Heart right ventricle (tissue), 16 donors: ENCODE measurements around the gene STK35. TPM values are rescaled to one million over a fixed set of nuclear protein-coding genes. Genes with fewer than 3 reads are reported as not detected.

Experiments used
- ATAC-seq, 8 donors: fragments of 200-7000 bp; cut with Tn5 transposase; one replicate each; pipeline ENCODE4 v1.9.1; 2020; ENCODE audit warnings: mild to moderate bottlenecking in 8 of 8, moderate library complexity in 8 of 8, moderate number of reproducible peaks in 1 of 8
- DNase-seq, 2 donors: peaks; one replicate each; pipeline ENCODE4 v3.0.0-alpha.2; 2020
- H3K27ac ChIP-seq, 10 donors: fragments of 200-600 bp; sonication (generic) in 2 of 10; one replicate each; pipeline versions ENCODE4 v1.5.0 to v1.8.0; 2020 to 2022; ENCODE audit warnings: mild to moderate bottlenecking in 3 of 10
- H3K27me3 ChIP-seq, 7 donors: fragments of 200-600 bp; one replicate each; pipeline ENCODE4 v1.8.0; 2021 to 2022; ENCODE audit warnings: mild to moderate bottlenecking in 2 of 7
- H3K36me3 ChIP-seq, 9 donors: fragments of 200-600 bp; sonication (generic) in 1 of 9; one replicate each; pipeline versions ENCODE4 v1.5.0 to v1.8.0; 2020 to 2022; ENCODE audit warnings: mild to moderate bottlenecking in 2 of 9
- H3K4me1 ChIP-seq, 9 donors: fragments of 200-600 bp; sonication (generic) in 1 of 9; one replicate each; pipeline versions ENCODE4 v1.5.0 to v1.8.0; 2020 to 2022; ENCODE audit warnings: mild to moderate bottlenecking in 4 of 9
- H3K4me3 ChIP-seq, 10 donors: fragments of 200-600 bp; sonication (generic) in 2 of 10; one replicate each; pipeline versions ENCODE4 v1.5.0 to v1.8.0; 2020 to 2022; ENCODE audit warnings: mild to moderate bottlenecking in 7 of 10, moderate library complexity in 2 of 10
- H3K9me3 ChIP-seq, 11 donors: fragments of 200-600 bp in 10 of 11; sonication (generic) in 2 of 11; one replicate each; pipeline versions ENCODE4 v1.5.0 to v1.8.0; 2013 to 2022; ENCODE audit warnings: mild to moderate bottlenecking in 2 of 11, control low read depth in 1 of 11, moderate library complexity in 1 of 11
- WGBS, 2 donors: extraction: QIAGEN DNeasy Blood & Tissue Kit; methylation state at CpG; one replicate each; pipeline ENCODE4 v1.1.7; 2013; ENCODE audit warnings: inconsistent platforms in 1 of 2; 5-methylcytosine and 5-hydroxymethylcytosine counted together
- intact Hi-C, 10 donors: fragments of 100-400 bp; cut with DNase I; formaldehyde crosslinking; loops; one replicate each; pipeline versions ENCODE4 v1.11.1 to v1.14.2; 2022
- polyA plus RNA-seq, 2 donors: library from polyadenylated mRNA; stranded (reverse); fragments of 200-250 nt; gene quantifications; one replicate each; pipeline ENCODE4 v1.2.3, GENCODE V29; 2013
- total RNA-seq, 10 donors: library from RNA; stranded (reverse); fragmentation: NEBNext Ultra II Directional in 3 of 10; extraction: Animal tissue kit (Norgen Biotek cat#: 25700) in 3 of 10; gene quantifications; one replicate each; pipeline versions ENCODE4 v1.2.1 to v1.2.4, GENCODE V29; 2021 to 2023
- TF ChIP-seq, protein P1 (sequence below), 9 donors: fragments of 200-600 bp; sonication (generic) in 2 of 9; IDR thresholded peaks; one replicate each; pipeline versions ENCODE4 v1.5.0 to v1.8.0; 2021 to 2022; ENCODE audit warnings: antibody characterized with exemption in 9 of 9, mild to moderate bottlenecking in 5 of 9, moderate library complexity in 1 of 9
- donor health status: Arrhythmogenic right ventricular cardiomyopathy.
- donor health status: ischemic (EF 13 %, LVEDD 7.1; RV severe dilation, severe dysfunction).
- donor health status: healthy with polysubstance abuse.
- donor health status: DM: no; HTN: yes; CAD: no.
- donor health status: DM: no; HTN: no; CAD: no.
- donor health status: ischemic (EF 25% LVEDD 6.9; RV normal size, moderate dysfunction).
- donor health status: ischemic (EF 25% LVEDD 5.7; RV mildly dilated, moderate dysfunction).
- donor health status: healthy.
- donor health status: DM: yes; HTN: yes; CAD: no.
- donor health status: Ischemic cardiomyopathy.
- donor health status: ischemic (EF 35%, LVEDD 5.7; RV mildly dilated, moderate dysfunction).
- donor health status: nonischemic (EF 11% LVEDD 7.7; RV severe dilation, severe dysfunction).
- donor health status: DM: yes; HTN: yes; CAD: no.
- donor health status: PGD.
- donor health status: ischemic (EF 29% LVEDD 5.4; RV normal size, mild dysfunction).
- donor health status: nonischemic (EF 23%, LVEDD 6.1; RV moderate dilation, normal function).

The STK35 gene
- total and polyA plus RNA-seq, 12 donors = 5.4 to 17.2 (median 12.6) TPM

DNA sequence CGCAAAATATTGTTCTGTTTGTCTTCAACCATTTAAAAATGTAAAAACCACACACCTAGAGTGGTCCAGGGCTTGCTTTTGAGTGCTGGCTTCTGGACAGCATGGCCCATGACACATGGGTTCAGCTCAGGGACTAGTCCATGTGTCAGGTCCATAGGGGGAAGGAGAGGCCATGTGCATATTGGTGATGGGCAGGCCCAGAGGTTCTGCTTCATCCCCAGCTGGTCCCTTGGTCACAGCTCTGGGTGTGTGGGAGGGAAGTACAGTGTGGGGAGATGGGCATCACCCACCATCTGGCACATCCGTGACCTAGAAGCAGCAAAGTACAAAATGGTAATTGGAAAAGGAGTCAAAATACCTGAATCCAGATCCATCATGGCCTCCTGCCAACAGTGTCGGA, 50.7 kb downstream of the STK35 start:
- no peak overlapping the region for H3K4me3 ChIP-seq
- WGBS, 2 donors = 68 to 71% methylated on average over 3 of the region's 3 CpGs
- intact Hi-C loops = no loop called here
- DNase-seq = no peak
- no peaks in the 10 kb centered on the region for H3K9me3 ChIP-seq
- no peaks in the 10 kb centered on the region for H3K27me3 ChIP-seq
- TF ChIP-seq, protein P1, sequence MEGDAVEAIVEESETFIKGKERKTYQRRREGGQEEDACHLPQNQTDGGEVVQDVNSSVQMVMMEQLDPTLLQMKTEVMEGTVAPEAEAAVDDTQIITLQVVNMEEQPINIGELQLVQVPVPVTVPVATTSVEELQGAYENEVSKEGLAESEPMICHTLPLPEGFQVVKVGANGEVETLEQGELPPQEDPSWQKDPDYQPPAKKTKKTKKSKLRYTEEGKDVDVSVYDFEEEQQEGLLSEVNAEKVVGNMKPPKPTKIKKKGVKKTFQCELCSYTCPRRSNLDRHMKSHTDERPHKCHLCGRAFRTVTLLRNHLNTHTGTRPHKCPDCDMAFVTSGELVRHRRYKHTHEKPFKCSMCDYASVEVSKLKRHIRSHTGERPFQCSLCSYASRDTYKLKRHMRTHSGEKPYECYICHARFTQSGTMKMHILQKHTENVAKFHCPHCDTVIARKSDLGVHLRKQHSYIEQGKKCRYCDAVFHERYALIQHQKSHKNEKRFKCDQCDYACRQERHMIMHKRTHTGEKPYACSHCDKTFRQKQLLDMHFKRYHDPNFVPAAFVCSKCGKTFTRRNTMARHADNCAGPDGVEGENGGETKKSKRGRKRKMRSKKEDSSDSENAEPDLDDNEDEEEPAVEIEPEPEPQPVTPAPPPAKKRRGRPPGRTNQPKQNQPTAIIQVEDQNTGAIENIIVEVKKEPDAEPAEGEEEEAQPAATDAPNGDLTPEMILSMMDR (IDR thresholded peaks at IDR 0.05) = no peak
- peaks cover 0 to 24% (median 0%) of the 10 kb centered on the region in 9 donors for H3K36me3 ChIP-seq
- peak overlapping the region in 8 of 10 donors; percentile 30 to 65 (median 44) for H3K27ac ChIP-seq
- peaks cover 5 to 22% (median 18%) of the 10 kb centered on the region in 9 donors for H3K4me1 ChIP-seq
- ATAC-seq = peak in 7 of 8 donors; percentile 20 to 41 (median 25)

DNA sequence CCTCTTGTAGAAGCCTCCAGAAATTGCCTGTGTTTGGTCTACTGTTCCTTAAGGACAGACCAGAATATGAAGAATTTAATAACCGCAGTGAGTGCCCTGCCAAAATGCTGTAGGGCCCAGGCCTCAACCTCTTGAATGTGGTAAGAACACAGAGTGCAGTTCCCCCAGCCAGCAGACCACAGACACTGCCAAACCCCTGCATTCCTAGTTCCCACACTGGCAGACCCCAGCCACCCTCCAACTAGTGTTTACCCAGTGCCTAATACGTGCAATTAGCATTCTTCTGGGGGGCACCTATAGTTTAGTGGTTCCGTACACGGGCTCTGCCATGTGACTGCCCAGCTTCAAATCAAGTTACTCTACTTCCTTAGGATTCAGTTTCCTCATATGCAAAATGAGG, 51.7 kb downstream of the STK35 start:
- H3K36me3 ChIP-seq = peaks cover 0 to 13% (median 0%) of the 10 kb centered on the region in 9 donors
- H3K4me3 ChIP-seq = no peak overlapping the region
- no peaks in the 10 kb centered on the region for H3K9me3 ChIP-seq
- no peak for DNase-seq
- TF ChIP-seq, protein P1 (IDR thresholded peaks at IDR 0.05) = no peak
- no peaks in the 10 kb centered on the region for H3K27me3 ChIP-seq
- intact Hi-C loops = no loop called here
- H3K27ac ChIP-seq = no peak overlapping the region
- H3K4me1 ChIP-seq = peaks cover 5 to 22% (median 18%) of the 10 kb centered on the region in 9 donors
- 95 to 98% methylated on average over 4 of the region's 4 CpGs for WGBS, 2 donors
- no peak for ATAC-seq

DNA sequence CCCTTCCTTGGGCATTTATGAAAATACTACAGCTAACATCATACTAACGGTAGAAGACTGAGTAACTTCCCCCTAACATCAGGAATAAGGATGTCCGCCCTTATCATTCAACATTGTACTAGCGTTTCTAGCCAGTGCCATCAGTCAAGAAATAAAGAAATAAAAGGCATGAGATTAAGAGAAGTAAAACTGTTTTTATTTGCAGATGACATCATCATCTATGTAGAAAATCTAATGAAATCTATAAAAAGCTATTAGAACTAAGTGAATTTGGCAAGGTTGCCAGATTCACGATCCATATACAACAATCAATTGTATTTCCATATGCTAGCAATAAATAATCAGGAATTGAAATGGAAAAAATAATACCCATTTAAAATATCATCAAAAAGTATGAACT, 54.6 kb downstream of the STK35 start:
- no peak overlapping the region for H3K4me3 ChIP-seq
- TF ChIP-seq, protein P1 (IDR thresholded peaks at IDR 0.05) = no peak
- peaks cover 5 to 17% (median 15%) of the 10 kb centered on the region in 9 donors for H3K4me1 ChIP-seq
- intact Hi-C loops = no loop called here
- no peak for ATAC-seq
- no peak overlapping the region for H3K27ac ChIP-seq
- no peaks in the 10 kb centered on the region for H3K36me3 ChIP-seq
- no peaks in the 10 kb centered on the region for H3K9me3 ChIP-seq
- no peak for DNase-seq
- no peaks in the 10 kb centered on the region for H3K27me3 ChIP-seq
- 90 to 92% methylated on average over 4 of the region's 4 CpGs for WGBS, 2 donors

DNA sequence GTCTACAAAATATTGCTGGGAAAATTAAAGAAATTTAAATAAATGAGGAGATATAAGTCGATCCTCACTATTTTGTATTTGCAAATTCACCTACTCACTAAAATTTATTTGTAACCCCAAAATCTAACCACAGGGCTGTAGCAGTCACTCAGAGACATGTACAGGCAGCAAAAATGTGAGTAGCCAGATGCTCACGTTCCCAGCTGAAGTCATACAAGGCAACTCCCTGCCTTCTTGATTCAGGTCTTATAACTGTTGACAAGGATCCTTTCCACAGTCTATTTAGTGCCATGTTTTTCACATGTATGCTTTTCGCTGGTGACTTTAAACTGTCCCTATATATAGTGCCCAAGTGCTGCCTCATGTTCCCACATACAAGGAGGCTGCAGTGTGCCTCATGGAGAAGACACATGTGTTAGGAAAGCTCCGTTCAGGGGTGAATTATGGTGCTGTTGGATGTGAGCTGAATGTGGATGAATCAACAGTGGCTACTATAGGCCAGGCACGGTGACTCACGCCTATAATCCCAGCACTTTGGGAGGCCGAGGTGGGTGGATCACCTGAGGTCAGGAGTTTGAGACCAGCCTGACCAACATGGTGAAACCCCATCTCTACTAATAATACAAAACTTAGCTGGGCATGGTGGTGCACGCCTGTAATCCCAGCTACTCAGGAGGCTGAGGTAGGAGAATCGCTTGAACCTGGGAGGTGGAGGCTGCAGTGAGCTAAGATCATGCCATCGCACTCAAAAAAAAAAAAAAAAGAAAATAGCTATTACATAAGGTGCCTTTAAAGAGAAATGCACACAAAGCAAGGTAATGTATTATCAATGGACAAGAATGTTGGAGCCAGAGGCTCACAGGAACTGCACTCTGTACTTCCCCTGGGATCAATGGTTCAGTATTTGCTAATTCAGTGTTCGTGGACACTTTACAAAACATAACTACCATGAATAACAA, 55.3 kb downstream of the STK35 start:
- no peak overlapping the region for H3K27ac ChIP-seq
- 92 to 93% methylated on average over 11 of the region's 11 CpGs for WGBS, 2 donors
- ATAC-seq (no peak), DNase-seq (no peak)
- H3K4me1 ChIP-seq = peaks cover 1 to 10% (median 8%) of the 10 kb centered on the region in 9 donors
- no peak overlapping the region for H3K4me3 ChIP-seq
- H3K27me3 ChIP-seq = no peaks in the 10 kb centered on the region
- no peaks in the 10 kb centered on the region for H3K36me3 ChIP-seq
- intact Hi-C loops = no loop called here
- TF ChIP-seq, protein P1 (IDR thresholded peaks at IDR 0.05) = no peak
- no peaks in the 10 kb centered on the region for H3K9me3 ChIP-seq
